K562 (cell line): Measurements from ENCODE around the gene TLN1.

ENCODE experiments used
- CCAR2 ChIP-seq: fragments of 200-400 bp; formaldehyde crosslinking; IDR thresholded peaks from 2 replicates; pipeline ENCODE4 v1.6.1; 2017; ENCODE audit warnings: mild to moderate bottlenecking, low read depth, low read length
- CHD2 ChIP-seq: IDR thresholded peaks from 2 replicates; pipeline ENCODE4 v1.6.1; 2011; ENCODE audit warnings: low read depth, low read length
- ETS1 ChIP-seq: conservative IDR thresholded peaks from 2 replicates; pipeline ENCODE4 v1.6.1; 2011; ENCODE audit warnings: low read depth, mild to moderate bottlenecking, low read length; ENCODE audit not compliant: control insufficient read depth
- NFE2L1 ChIP-seq: fragments of 450-650 bp; IDR thresholded peaks from 2 replicates; pipeline ENCODE4 v1.6.1; 2016; ENCODE audit warnings: missing genetic modification characterization, low read depth, mild to moderate bottlenecking, missing compliant biosample characterization, moderate library complexity, borderline replicate concordance
- NR2C2 ChIP-seq, 2 experiments: fragments of 200-800 bp in 1 of 2; sonication (Bioruptor generic) in 1 of 2; sonication (generic) in 1 of 2; formaldehyde crosslinking in 1 of 2; IDR thresholded peaks; 2 replicates each; pipeline versions ENCODE4 v1.6.1 to v1.8.0; 2016 to 2022; ENCODE audit warnings: mild to moderate bottlenecking in 1 of 2, missing compliant biosample characterization in 1 of 2, missing genetic modification characterization in 1 of 2, missing genetic modification reagents in 1 of 2
- POLR2A ChIP-seq: fragments of 450-650 bp; conservative IDR thresholded peaks from 2 replicates; pipeline ENCODE4 v1.6.1; 2016
- ZHX1 ChIP-seq: fragments of 150-350 bp; conservative IDR thresholded peaks from 2 replicates; pipeline ENCODE4 v1.6.1; 2014; ENCODE audit warnings: low read length
- ZNF24 ChIP-seq: fragments of 450-650 bp; IDR thresholded peaks from 2 replicates; pipeline ENCODE4 v1.6.1; 2016
- TF ChIP-seq, protein P1 (sequence below), 3 experiments: IDR thresholded peaks in 2 of 3; conservative IDR thresholded peaks in 1 of 3; 2 replicates each; pipeline ENCODE4 v1.5.1; 2011 to 2012; ENCODE audit warnings: low read length in 3 of 3, mild to moderate bottlenecking in 3 of 3, control low read depth in 2 of 3, improper control_type of control experiment in 1 of 3, inconsistent platforms in 1 of 3, low read depth in 1 of 3, mixed read lengths in 1 of 3, moderate library complexity in 1 of 3; ENCODE audit not compliant: insufficient read depth in 2 of 3

DNA sequence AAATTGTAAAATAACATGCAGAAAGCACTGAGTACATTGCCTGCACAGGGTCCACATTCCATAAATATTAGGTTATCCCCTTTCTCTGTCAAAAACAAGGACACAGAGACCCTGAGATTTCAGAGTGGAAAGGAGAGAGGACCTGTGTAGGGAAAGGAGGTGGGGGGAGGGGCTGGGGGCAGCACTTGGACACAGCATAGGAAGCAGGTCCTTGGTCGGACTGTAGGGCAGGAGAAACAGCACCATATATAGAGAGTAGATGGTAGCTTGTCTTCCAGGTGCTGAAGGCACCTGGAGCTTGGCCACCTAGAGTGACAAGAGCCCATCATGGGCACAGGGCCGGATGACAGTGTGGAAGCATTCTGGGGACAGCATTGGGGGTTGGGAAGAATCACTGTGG lies 44.7 kb downstream of the TLN1 start:
- TF ChIP-seq NFE2L1 = no peak
- TF ChIP-seq POLR2A = no peak
- TF ChIP-seq, protein P1, sequence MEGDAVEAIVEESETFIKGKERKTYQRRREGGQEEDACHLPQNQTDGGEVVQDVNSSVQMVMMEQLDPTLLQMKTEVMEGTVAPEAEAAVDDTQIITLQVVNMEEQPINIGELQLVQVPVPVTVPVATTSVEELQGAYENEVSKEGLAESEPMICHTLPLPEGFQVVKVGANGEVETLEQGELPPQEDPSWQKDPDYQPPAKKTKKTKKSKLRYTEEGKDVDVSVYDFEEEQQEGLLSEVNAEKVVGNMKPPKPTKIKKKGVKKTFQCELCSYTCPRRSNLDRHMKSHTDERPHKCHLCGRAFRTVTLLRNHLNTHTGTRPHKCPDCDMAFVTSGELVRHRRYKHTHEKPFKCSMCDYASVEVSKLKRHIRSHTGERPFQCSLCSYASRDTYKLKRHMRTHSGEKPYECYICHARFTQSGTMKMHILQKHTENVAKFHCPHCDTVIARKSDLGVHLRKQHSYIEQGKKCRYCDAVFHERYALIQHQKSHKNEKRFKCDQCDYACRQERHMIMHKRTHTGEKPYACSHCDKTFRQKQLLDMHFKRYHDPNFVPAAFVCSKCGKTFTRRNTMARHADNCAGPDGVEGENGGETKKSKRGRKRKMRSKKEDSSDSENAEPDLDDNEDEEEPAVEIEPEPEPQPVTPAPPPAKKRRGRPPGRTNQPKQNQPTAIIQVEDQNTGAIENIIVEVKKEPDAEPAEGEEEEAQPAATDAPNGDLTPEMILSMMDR (IDR thresholded peaks at IDR 0.05 in 2 of 3, conservative IDR thresholded peaks at IDR 0.05 in 1 of 3; ENCODE audit: insufficient read depth in 2 of 3, low read depth in 1 of 3, low read length in 3 of 3) = no peak
- no peak for TF ChIP-seq CHD2
- no peak for TF ChIP-seq NR2C2 (CRISPR knock-in tag; IDR thresholded peaks at IDR 0.05)
- TF ChIP-seq NR2C2 (tag; IDR thresholded peaks at IDR 0.05) = no peak
- TF ChIP-seq CCAR2 = no peak
- TF ChIP-seq ZNF24 = no peak
- no peak for TF ChIP-seq ZHX1
- no peak for TF ChIP-seq ETS1
